OCI-LY1 (cell line): ENCODE measurements around the gene PRKG1.
"Not testable (repeated sequence)": the region's sequence is repeated elsewhere in the genome, so short reads cannot be mapped to it uniquely, and the experiment has no call there.

Experiments
- CTCF ChIP-seq: fragments of 200-600 bp; sonication (generic), shearing (Covaris generic); IDR thresholded peaks from 2 replicates; pipeline ENCODE4 v1.5.1; 2017; ENCODE audit warnings: mild to moderate bottlenecking, antibody characterized with exemption, low read length, moderate library complexity, mixed read lengths
- EZH2 ChIP-seq: fragments of 200-600 bp; sonication (generic), shearing (Covaris generic); IDR thresholded peaks from 2 replicates; pipeline ENCODE4 v1.8.0; 2017; ENCODE audit warnings: borderline replicate concordance, mixed run types, mild to moderate bottlenecking, antibody characterized with exemption, low read length, moderate library complexity, mixed read lengths

- not testable (repeated sequence) for TF ChIP-seq CTCF, EZH2
Observed at GRCh38 chr10:51455762-51456161, 381.5 kb downstream of the PRKG1 start.
